HG02763 (cell line): ENCODE measurements around the gene SIDT1.

Experiments
- ATAC-seq: cut with Tn5 transposase; IDR thresholded peaks from one replicate; pipeline ENCODE4 v1.9.1; 2021; ENCODE audit warnings: mild to moderate bottlenecking, moderate library complexity; ENCODE audit not compliant: unreplicated experiment

SIDT1 gene

DNA sequence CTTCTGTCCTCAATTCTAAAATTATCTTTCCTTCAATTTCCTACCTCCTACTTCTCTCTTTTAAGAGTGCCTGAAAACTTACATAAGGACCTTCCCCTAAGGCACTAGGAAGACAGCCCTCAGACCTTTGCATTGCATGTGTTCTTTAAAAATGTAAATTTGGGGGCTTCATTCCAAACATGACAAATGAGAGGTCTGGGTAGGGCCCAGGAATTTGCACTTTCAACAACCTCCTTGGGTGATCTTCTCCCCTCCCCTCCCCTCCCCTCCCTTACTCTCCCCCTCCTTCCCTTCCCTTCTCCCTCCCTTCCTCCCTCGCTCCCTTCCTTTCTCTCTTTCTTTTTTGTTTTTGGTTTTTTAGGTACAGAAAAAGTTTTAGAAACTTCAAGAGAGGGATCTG is 145.4 kb downstream of the SIDT1 start:
- ATAC-seq, result no peak

DNA sequence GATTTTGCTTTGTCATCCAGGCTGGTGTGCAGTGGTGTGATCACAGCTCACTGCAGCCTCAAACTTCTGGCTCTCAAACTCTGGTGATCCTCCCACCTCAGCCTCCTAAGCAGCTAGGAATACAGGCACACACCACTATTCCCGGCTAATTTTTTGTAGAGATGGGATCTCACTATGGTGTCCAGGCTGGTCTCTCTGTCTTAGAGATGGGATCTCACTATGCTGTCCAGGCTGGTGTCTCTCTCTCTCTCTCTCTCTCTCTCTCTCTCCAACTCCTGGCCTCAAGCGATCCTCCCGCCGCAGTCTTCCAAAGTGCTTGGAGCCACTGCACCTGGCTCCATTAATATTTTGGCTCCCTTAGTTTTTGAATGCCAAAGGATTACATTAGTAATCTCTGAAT is 146.4 kb downstream of the SIDT1 start:
- no peak for ATAC-seq
